SKM-1 (cell line): ENCODE results near the gene HBZ.
"Not testable (repeated sequence)": the region's sequence is repeated elsewhere in the genome, so short reads cannot be mapped to it uniquely, and the experiment has no call there.

Source experiments
- DNase-seq: peaks from one replicate; lab custom pipeline; 2025; ENCODE audit not compliant: unreplicated experiment; lab: John Stamatoyannopoulos, UW

HBZ gene

DNA sequence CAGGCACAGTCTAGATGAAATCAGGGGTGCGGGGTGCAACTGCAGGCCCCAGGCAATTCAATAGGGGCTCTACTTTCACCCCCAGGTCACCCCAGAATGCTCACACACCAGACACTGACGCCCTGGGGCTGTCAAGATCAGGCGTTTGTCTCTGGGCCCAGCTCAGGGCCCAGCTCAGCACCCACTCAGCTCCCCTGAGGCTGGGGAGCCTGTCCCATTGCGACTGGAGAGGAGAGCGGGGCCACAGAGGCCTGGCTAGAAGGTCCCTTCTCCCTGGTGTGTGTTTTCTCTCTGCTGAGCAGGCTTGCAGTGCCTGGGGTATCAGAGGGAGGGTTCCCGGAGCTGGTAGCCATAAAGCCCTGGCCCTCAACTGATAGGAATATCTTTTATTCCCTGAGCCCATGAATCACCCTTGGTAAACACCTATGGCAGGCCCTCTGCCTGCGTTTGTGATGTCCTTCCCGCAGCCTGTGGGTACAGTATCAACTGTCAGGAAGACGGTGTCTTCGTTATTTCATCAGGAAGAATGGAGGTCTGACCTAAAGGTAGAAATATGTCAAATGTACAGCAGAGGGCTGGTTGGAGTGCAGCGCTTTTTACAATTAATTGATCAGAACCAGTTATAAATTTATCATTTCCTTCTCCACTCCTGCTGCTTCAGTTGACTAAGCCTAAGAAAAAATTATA lies 25.7 kb downstream of the HBZ start:
- DNase-seq: no peak

DNA sequence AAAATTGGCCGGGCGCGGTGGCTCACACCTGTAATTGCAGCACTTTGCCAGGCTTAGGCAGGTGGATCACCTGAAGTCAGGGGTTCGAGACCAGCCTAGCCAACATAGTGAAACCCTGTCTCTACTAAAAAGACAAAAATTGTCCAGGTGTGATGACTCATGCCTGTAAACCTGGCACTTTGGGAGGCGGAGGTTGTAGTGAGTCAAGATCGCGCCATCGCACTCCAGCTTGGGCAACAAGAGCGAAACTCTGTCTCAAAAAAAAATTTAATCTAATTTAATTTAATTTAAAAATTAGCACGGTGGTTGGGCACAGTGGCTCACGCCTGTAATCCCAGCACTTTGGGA lies 26.2 kb downstream of the HBZ start:
- DNase-seq: no peak

DNA sequence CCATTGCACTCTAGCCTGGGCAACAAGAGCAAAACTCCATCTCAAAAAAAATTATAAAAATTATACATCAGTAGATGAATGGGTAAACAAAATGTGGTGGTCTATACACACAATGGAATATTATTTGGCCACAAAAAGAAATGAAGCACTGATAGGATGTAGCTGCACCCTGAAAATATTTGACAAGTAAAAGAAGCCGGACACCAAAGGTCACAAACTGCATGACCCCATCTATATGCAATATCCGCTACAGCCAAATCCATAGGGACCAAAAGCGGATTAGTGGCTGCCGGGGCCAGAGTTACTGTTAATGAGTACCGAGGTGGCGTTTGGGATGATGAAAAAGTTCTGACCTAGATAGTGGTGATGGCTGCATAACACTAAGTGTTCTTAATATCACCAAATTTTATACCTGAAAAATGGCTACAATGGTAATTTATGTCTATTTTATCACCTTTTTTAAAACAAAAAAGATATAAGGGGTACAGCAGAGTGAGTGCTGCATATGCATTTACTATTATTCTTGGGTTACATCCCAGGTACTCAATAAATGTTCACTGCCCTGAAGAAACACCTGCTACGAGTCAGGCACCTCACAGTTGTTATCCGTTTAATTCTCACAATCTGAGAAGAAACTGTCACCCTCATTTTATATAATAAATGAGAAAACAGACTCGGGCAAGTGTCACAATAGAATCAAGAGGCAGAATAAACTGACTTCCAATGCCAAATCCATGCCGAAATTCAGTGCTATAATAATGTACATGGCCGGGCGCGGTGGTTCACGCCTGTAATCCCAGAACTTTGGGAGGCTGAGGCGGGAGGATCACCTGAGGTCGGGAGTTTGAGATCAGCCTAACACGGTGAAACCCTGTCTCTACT lies 27.0 kb downstream of the HBZ start:
- no peak for DNase-seq

DNA sequence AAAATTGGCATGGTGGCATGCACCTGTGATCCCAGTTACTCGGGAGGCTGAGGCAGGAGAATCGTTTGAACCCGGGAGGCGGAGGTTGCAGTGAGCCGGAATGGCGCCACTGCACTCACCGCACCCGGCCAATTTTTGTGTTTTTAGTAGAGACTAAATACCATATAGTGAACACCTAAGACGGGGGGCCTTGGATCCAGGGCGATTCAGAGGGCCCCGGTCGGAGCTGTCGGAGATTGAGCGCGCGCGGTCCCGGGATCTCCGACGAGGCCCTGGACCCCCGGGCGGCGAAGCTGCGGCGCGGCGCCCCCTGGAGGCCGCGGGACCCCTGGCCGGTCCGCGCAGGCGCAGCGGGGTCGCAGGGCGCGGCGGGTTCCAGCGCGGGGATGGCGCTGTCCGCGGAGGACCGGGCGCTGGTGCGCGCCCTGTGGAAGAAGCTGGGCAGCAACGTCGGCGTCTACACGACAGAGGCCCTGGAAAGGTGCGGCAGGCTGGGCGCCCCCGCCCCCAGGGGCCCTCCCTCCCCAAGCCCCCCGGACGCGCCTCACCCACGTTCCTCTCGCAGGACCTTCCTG lies 27.7 kb downstream of the HBZ start, which contains the start of gene HBQ1:
TSS of gene HBQ1 (plus strand) at position 359 of the 575 bp plus-strand sequence. CDS start at position 387, 28 bp downstream.
- no peak for DNase-seq

DNA sequence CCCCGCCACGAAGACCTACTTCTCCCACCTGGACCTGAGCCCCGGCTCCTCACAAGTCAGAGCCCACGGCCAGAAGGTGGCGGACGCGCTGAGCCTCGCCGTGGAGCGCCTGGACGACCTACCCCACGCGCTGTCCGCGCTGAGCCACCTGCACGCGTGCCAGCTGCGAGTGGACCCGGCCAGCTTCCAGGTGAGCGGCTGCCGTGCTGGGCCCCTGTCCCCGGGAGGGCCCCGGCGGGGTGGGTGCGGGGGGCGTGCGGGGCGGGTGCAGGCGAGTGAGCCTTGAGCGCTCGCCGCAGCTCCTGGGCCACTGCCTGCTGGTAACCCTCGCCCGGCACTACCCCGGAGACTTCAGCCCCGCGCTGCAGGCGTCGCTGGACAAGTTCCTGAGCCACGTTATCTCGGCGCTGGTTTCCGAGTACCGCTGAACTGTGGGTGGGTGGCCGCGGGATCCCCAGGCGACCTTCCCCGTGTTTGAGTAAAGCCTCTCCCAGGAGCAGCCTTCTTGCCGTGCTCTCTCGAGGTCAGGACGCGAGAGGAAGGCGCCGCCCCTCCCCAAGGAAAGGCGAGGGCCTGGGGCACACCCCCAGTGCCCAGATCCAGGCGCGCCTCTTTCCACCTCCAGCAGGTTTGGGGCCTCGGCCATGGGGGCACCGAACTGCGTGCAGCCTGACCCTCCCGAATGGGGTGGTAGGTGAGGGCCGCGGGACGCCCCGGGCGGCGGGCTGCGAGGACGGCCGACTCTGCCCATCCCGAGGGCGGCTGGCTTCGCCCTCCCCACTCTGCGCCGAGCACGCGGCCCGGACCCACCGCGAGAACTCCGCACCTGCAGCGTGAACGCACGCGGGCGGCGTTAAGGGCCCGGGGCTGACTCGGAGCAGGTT lies 28.5 kb downstream of the HBZ start:
- DNase-seq: peak; percentile 49

DNA sequence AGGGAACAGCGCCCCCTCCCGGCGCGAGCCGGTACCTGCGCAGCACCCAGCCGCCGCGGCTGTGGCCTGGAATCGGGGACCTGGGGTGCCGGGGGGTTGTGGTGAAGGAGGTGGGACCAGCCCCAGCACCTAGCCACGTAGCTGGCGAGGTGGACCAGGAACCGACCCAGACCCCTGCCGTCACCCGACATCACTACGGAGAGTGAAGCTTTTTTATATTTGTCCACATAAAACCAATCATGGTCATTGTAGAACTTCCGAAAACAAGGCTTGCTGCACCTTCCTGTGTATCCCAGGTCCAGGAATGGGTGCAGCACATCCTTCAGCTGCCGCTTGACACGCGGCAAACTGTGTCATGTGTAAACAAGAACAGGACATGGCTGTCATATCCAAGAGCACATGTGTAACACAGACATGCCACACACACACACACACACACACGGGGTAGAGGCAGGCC lies 29.1 kb downstream of the HBZ start:
- no peak for DNase-seq

DNA sequence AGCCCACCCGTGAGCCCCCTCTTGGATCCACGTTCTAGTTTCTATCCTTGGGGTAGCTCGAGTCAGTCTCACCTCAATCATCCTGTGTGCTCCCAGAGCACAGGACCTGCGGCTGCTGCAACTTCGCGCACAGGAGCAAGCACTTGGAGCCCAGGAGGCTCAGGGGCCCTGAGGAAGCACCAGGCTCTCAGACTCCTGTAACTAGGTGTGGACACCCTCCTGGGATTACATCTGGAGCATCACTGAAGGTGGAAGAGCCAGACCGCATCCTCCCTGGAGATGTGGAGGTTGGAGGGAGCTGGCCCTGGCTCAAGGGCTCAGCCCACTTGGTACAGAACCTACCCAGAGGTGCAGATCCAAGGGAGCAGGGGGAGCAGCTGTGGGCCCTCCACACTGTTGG lies 30.6 kb downstream of the HBZ start:
- DNase-seq: no peak

DNA sequence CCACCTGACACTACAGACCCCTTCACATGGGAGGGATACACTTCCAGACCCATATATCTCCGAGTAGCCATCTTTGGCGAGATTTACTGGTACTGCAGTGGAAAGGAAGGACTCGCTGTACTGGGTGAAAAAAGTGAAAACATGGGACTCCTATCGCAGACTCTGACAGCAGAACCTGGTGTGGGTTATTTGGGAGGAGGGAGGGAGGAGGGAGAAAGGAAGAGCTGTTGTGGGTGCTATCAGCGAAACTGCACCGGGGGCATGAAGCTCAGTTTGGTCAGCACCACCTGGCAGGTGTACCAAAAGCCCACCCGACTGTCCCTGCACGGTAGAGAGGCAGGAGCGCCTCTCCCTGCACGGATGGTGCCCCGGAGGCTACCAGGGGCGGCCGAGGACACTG lies 32.8 kb downstream of the HBZ start:
- no peak for DNase-seq

DNA sequence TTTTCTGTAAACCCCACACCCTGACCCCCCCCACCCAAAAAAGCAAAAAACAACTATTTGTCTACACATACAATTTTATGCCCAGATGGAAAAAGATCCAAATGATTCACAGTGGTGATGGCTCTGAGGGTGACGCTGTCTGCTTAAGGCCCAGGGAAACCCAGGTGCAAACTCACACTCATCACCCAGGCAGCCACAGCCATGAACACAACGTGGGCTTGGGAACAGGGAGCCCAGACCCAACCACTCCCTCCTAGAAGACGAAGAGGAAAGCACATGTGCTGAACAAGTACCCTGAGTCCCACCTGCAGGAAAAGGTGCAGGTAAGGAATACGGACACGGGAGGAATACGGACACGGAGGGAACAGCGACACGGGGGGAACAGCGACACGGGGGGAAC lies 33.2 kb downstream of the HBZ start:
- no peak for DNase-seq

DNA sequence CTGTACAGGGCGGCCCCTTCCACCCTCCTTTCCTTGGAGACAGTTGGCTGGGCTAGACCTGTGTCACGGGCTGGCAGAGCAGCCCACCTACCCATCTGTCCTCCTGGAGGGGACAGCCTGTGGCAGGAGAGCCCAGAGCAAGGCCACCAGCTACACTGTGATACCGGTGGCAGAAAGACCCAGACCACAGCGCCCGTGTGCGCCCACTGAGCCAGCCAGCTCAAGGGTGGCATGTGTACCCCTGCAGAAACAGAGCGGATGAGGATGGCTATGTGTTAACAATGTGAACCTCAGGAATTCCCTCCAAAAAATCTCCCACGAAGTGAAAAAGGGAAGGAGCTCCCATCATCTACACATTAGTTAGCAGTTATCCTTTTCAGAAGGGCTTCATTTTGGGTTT lies 34.9 kb downstream of the HBZ start:
- no peak for DNase-seq

DNA sequence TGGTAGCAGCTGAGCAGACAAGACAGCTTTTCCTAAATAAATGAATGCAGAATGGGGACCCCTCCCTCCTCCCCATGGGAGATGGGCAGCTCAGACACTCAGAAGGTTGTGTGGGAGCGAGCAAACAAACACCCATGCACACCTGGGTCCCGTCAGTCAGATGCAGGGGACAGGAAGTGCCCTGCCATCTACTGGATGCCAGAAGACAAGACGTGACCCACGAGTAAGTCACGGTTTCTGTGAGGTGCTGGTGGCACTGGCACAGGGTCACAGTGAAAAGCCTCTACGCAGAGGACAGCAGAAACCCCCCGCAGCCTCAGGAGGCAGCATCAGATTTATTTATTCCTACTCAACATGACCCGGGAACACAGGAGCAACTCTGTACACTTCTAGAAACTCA lies 36.2 kb downstream of the HBZ start:
- DNase-seq: no peak

DNA sequence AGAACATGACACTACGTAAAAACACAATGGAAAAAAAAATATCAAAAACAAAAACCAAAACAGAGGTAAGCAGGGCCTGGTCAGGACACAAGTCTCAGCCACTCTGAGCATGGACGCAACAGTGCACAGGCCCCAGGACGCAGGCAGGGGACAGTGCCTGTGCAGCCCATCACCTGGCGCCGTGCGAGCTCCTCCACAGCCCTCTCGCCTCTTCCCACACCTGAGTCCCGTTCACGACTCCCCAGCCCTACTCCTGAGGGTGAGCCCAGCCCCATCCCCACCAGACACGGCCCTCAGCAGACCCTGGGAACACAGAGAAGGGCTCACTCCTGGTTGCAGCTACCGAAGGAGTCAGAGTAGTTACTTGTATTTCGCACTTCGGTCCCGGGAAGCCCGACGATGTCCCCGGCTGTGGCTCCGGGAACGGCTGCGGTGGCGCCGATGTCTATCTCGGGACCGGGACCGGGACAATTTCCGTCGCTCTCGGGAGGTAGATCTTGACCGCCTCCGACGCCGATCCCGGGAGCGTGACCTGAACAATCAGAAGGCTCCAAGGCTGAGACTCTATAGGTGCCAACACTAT lies 37.3 kb downstream of the HBZ start:
- no peak for DNase-seq

DNA sequence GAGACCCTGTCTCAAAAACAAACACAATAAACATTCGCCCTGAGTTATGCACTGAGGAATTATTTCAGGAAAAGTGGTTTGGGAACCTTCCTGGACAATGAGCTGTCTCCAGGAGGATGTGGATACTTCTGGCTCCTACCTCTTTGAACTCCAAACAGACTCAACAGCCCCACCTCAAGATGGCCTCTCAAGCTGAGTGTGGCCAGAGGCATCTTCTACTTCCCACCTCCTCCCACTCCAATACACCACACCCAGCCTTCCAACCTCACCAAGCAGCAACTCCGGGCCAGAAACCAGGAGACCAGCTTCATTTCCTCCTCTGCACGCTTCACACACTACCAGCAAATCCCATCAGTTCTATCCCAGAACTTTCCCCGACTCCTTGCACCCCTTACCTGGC lies 39.4 kb downstream of the HBZ start:
- no peak for DNase-seq

DNA sequence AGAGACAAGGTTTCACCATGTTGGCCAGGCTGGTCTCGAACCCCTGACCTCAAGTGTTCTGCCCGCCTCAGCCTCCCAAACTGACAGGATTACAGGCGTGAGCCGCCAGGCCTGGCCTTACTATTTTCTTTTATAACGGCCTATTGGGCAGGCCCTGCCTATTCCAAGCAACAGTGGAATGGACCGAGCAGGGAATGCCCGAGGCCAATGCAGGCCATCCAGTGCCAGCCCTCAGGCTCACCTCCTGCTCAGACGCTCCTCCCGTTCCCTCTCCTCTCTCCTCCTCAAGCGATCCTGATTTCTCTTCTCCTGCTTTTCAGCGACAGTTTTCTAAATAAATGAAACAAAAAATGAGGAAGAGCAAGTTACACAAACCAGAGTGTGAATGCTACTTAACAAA lies 40.2 kb downstream of the HBZ start:
- no peak for DNase-seq

DNA sequence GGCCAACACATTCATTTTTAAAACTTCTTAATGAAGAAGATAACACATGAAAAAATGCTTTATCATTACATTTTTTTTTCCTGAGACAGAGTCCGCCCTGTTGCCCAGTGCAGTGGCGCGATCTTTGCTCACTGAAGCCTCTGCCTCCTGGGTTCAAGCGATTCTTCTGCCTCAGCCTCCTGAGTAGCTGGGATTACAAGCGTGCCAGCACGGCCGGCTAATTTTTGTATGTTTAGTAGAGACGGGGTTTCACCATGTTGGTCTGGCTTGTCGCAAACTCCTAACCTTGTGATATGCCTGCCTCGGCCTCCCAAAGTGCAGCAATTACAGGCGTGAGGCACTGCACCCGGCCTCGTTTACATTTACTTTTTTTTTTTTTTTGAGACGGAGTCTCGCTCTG lies 41.0 kb downstream of the HBZ start:
- no peak for DNase-seq

DNA sequence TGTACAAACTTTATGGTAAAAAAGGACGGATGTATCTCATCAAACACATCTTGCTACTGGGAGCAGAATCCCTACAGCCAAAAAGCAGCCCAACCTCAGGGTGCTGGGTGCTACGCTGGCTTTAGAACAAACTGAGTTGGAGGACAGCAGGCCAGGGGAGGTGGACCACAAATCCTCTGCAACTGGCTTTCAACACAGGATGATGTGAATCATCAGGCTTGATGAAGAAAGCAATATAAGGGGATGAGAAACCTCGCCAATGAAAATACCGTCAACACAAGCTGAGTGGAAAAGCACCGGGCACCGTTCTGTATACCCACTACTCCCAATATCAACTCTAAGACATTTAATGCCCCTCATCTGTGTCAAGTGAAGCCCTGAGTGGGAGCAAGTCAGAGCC lies 42.1 kb downstream of the HBZ start:
- no peak for DNase-seq

DNA sequence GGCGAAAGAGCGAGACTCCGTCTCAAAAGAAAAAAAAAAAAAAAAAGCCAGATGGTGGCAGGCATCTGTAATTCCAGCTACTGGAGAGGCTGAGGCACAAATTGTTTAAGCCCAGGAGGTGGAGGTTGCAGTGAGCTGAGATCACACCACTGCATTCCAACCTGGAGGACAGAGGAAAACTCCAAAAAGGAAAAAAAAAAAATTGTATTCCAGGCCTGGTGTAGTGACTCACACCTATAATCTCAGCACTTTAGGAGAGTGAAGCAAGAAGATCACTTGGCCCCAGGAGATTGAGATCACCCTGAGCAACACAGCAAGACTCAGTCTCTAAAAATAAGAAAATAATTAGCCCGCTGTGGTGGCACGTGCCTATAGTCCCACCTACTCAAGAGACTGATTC lies 47.9 kb downstream of the HBZ start:
- no peak for DNase-seq

DNA sequence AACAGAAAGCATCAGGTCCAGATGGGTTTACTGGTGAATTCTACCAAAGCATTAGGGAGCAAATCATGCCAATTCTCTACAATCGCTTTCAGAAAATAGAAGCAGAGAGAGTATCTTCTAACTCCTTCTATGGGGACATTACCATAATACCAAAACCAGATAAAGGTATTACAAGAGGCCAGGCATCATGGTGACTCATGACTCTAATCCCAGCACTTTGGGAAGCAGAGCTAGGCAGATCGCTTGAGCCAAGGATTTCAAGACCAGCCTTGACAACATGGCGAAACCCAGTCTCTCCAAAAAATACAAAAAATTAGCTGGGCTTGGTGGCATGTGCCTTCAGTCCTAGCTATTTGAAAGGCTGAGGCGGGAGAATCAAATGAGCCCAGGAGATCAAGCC lies 50.8 kb downstream of the HBZ start:
- no peak for DNase-seq

DNA sequence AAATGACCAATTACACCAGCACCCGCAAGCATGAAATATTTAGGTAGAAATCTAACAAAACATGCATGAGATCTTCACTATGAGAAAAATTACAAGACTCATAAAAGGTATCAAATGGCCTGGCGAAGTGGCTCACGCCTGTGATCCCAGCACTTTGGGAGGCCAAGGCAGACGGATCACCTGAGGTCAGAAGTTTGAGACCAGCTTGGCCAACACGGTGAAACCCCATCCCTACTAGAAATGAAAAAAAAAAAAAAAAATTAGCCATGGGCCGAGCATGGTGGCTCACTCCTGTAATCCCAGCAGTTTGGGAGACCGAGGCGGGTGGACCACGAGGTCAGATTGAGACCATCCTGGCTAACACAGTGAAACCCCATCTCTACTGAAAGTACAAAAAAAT lies 51.6 kb downstream of the HBZ start:
- DNase-seq: not testable (repeated sequence)
